NCI-H2196 treated with DMSO at 0.1 percent for 48 hours (cell line): ENCODE data around the gene AKAP14.
"Not testable (repeated sequence)": the region's sequence is repeated elsewhere in the genome, so short reads cannot be mapped to it uniquely, and the experiment has no call there.

Experiments
- DNase-seq: peaks from one replicate; lab custom pipeline; 2025; ENCODE audit not compliant: unreplicated experiment; lab: John Stamatoyannopoulos, UW

The AKAP14 gene

DNA sequence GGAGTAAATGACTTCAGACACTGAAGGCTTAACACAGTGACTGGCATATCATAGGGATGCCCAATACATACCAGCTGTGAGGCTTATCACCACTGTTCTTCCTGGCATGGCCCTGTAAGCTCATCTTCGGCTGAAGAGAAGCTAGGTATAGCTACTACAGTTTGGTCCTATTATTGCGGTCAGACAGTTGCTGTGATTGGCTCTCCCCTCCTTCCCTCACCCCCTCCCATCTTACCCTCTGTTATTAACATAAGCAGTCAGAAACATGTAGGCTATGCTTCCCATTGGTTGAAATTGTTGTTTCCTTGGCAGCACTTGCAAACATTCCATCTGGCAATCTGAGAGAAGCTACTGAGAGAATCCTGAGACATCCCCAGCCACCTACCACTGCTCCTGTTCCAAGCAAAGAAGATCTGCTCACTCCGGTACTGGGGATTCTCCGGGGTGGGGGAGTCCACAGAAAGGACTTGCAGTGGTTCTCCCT is at the start of gene AKAP14:
AKAP14 (plus strand) TSS at position 51 of the 484 bp plus-strand sequence. CDS start 7,331 bp downstream, outside the sequence.
- DNase-seq, result no peak

DNA sequence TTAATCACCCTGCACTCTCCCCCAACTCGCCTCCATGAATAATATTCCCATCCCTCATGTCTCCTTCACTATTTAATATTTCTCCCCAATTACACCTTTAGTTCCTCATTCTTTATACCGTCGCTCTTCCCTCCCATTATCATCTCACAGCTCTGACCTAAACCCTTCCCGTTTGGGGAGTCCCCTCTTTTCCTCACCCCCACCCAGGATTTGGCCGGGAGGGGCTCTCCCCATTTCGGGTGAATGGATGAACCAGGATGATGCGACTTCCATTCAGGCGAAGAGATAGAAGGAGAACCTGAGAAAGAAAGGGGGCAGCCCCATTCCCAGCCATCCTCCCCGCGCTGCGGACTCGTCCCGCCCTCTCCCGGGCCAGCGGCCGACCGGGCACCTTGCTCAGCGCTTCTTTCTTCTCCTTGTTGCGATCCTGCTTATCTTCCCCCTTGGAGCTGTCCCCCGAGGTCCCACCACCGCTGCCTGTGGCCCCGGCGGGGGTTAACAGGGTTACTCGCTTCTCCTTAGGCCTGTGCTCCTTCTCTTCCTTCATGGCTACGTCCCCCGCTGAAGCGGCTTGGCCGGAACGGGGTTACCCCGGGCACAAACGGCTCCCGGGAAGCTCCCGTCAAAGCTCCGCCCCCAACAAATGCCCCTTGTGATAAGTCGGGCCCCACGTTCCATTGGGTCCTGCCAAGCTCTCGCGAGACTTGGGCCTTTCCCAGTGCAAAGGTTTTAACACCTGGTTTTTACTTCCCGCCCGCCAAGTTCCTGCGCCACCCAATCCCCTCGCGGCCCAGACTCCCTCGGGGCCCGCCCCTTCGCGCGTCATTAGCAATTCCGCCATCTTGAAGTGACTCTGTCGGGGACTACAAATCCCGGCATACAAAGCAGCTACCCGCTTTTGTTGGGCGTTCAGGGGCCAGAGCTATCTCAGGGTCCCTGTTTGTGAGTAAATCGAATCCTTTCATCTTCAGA is 43.0 kb upstream of the AKAP14 start, which contains the start of gene UPF3B:
UPF3B (minus strand) TSS at position 582 of the 972 bp plus-strand sequence; CDS start at position 547, 35 bp downstream.
- peak; percentile 90 for DNase-seq

GRCh38 chrX:119853444-119853843 is 42.2 kb upstream of the AKAP14 start:
- no peak for DNase-seq

GRCh38 chrX:119870626-119871131 is 25.0 kb upstream of the AKAP14 start:
- DNase-seq, result no peak

DNA sequence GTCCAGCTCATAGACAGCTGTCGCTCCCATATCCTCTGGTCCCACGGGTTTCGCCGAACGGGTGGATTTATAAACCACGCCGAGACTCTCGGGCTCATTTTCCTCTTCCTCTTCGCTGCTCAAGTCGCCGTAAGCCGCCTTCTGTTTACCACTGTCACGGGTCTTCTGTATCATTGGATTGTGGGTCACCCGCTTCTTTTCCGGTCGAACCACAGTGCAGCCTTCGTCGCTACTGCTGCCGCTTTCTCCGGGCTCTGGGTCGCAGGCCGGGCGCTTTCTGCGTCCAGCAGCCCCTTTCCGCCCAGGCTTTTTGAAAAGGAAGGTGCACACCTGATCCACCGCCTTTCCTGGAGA is 24.5 kb upstream of the AKAP14 start:
- no peak for DNase-seq

DNA sequence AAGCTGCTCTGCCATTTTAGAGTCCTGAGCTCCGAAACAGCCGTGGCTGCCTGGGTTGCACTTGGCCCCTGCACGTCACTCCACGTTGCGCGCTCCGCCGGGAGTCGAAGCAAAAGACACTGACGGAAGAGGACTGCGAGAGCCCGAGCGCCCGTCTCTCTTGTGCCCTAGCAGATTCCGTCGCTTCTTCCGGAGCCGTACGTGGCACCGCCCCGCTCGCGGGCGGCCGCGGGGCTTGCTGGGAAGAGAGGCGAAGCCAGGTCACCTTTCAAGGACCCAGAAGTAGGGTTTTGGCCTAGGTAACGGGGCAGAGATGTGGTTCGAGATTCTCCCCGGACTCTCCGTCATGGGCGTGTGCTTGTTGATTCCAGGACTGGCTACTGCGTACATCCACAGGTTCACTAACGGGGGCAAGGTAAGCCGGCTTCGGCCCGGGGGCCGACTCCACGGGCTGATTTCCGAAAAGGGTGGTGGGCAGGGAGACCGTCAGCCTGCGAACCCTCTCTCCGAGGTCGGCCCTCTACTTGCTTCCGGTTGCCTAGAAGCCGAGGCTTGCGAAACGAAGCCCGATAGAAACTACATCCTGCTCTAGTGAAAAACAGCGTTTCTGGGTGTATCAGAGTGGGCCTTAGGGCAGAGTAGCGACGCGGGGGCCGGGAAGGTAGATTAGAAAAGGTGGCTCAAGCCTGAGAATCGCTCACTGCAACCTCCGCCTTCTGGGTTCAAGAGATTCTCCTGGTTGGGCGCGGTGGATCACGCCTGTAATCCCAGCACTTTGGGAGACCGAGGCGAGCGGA is 23.9 kb upstream of the AKAP14 start, which contains the start of the genes NDUFA1 and RNF113A:
NDUFA1 (plus strand) TSS at position 234 of the 797 bp plus-strand sequence; CDS start at position 314, 80 bp downstream.
RNF113A (minus strand) TSS at position 135 of the 797 bp plus-strand sequence; CDS start at position 15, 120 bp downstream.
- peak; percentile 51 for DNase-seq

GRCh38 chrX:119878740-119879139 is 17.0 kb upstream of the AKAP14 start:
- no peak for DNase-seq

- DNase-seq, result no peak
Observed at GRCh38 chrX:119880076-119880475, 15.6 kb upstream of the AKAP14 start.

DNA sequence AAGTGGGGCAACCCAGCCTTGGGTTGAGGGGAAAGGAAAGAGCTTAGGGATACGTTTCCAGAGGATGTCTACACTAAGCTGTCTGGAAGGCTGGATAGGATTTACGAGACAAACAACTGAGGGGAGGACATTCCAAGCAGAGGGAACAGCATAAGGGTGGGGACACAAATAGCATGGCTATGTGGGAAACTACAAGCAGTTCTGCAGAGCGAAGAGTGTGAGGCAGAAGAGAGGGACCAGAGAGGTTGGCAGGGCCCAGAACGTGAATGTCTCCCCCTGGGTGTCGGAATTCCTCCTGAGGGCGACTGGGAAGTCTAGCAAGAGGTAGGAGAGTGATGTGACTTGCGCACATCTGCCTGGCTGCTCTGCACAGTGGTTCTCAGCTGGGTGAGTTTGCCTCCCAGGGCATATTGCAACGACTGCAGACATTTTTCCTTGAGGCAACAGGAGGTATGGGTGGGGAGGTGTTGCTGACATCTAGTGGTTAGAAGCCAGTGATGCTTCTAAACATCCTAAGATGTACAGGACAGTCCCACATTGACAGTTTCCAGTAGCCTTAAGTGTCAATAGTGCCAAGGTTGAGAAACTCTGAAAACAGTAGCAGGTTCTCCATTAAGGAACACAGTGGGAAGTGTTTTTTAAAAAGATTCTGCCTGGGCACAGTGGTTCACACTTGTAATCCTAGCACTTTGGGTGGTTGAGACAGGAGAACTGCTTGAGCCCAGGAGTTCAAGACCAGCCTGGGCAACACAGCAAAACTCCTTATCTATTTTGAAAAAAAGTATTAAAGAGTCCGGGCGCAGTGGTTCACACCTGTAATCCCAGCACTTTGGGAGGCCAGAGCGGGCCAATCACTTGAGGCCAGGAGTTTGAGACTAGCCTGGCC is 14.9 kb upstream of the AKAP14 start:
- DNase-seq, result peak; percentile 1

DNA sequence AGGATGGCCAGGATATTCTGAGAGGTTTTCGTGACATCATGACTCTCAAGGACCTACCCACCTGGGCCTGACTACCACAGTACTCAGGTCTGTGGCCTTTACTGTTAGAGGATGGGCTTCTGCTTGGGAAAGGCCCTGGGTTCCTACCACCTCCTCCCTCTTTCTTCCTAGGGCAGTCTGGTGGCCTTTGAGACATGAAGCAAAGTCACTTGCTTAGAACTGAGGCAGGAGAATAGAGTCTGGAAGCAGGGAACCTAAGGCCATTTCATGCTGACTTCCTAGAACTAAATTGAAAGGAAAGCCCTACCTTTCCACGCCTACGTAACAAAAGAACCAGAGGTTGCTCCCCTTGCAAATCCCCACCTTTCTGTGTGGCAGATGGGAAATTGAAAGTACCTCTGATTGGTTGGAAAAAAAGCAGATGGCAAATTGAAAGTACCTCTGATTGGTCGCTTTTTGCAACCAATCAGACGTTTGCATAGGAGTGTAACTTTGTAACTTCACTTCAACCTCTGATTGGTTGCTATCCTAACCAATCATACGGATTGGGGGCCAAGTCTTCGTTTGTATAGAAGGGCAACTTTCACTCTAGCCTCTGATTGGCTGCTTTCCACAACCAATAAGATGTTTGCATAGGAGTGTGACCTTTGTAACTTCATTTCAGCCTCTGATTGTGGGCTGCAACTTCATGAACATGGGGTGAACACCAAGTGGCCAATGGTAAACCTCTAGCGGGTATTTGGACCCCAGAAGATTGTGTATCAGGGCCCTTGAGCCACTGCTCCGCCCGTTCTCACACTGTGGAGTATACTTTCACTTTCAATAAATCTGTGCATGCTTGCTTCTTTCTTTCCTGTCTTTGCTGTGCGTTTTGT is 9.9 kb upstream of the AKAP14 start:
- DNase-seq, result no peak

GRCh38 chrX:119887721-119888425 is 7.8 kb upstream of the AKAP14 start:
- DNase-seq, result no peak

DNA sequence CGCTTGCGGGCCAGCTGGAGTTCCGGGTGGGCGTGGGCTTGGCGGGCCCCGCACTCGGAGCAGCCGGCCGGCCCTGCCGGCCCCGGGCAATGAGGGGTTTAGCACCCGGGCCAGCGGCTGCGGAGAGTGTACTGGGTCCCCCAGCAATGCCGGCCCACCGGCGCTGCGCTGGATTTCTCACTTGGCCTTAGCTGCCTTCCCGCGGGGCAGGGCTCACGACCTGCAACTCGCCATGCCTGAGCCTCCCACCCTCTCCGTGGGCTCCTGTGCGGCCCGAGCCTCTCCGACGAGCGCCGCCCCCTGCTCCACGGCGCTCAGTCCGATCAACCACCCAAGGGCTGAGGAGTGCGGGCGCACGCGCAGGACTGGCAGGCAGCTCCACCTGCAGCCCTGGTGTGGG is 5.1 kb upstream of the AKAP14 start:
- not testable (repeated sequence) for DNase-seq

DNA sequence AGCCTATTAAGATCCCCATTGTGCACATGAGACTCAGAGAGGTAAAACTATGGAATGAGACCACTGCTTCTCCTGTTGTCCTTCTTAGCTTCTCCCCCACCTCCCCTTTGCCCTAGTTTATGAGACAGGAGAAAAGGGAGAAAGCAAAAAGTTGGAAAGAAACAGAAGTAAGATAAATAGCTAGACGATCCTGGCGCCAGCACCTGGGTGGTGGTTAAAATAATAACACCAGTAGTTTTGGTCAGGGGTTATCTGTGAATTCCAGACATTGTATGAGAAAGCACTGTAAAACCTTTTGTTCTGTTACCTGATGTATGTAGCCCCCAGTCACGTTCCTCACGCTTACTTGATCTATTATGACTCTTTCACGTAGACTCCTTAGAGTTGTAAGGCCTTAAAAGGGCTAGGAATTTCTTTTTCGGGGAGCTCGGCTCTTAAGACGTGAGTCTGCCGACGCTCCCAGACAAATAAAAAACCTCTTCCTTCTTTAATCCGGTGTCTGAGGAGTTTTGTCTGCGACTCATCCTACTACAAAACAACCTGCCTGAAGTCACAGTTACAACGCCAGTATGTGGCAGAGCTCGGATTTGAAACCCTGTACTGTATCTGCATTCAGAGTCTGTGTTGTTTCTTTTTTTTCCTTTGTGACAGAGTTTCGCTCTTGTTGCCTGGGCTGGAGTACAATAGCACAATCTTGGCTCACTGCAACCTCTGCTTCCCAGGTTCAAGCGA is 3.6 kb upstream of the AKAP14 start:
- not testable (repeated sequence) for DNase-seq

DNA sequence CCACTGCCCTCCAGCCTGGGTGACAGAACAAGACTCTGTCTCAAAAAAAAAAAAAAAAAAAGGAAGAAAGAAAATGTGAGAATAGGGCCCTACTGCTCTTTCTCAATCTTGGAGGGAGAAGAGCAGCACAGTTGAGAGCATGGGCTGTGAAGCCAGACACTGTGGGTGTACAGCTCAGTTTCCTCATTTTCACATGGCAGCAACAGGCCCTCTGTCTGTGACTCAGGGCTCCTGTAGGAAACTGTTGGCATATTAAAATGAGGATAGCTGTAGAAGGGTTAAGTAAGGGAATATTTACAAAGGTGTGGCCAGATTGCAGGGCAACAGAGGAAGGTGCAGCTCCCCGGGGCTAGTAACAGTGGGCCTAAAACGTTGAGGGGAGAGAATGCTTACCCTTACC is 3.4 kb downstream of the AKAP14 start:
- no peak for DNase-seq

DNA sequence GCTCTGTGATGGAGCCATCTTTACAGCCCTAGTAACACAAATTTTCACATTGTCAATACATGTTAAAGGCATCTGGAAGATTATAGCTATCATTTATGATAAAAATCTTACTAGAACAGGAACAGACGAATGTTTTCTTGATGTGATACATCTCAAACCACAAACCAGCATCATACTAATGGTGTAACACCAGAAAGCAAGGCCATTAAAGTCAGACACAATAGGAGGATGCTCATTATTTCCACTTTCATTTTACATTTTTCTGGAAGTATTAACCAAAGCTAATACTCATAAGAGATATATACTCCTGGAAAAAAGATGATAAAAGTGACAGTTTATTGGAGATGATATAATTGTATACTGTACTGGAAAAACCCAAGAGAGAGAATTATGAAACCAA is 5.3 kb downstream of the AKAP14 start:
- no peak for DNase-seq

DNA sequence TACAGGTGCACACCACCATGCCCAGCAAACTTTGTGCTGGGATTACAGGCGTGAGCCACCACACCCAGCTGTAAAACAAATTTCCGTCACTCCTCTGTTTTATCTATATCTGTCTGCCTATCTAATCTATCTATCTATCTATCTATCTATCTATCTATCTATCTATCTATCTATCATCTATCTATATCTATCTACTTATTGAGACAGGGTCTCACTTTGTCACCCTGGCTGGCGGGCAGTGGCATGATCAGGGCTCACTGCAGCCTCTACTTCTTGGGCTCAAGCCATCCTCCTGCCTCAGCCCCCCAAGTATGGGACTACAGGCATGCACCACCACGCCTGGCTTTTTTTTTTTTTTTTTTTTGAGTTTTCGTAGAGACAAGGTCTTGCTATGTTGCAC is 20.6 kb downstream of the AKAP14 start:
- DNase-seq, result no peak

DNA sequence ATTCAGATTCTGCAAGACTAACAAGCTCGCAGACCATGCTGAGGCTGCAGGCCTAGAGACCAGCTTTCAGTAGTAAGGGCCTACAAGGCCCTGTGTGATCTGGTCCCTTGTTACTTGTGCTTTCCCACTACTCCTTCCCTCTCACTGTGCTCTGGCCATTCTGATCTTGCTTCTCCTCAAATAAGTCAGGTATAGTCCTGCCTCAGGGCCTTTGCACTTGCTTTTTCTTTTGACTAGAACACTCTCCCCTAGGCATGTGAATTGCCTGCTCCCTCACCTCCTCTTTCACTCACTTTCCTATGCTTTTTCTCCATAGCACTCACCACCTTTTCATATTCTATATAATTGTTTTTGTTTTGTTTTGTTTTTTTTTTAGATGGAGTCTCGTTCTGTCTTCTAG is 22.2 kb downstream of the AKAP14 start:
- no peak for DNase-seq
